Measurements from ENCODE around the gene ADARB1. TPM values are rescaled to one million over a fixed set of nuclear protein-coding genes. Genes with fewer than 3 reads are reported as not detected.

The ADARB1 gene
- total and polyA plus RNA-seq, 2 of the 4 experiments (the other 2 are of a cell fraction), result 39.8 to 47.3 TPM

GRCh38 chr21:45202889-45203288 lies 128.5 kb downstream of the ADARB1 start:
- Histone ChIP-seq H3K4me3 (ENCODE audit: insufficient read depth, low read depth, low read length) (no peak overlapping the region), H2AK5ac (ENCODE audit: low read depth, low read length) (no peak overlapping the region), H3K23ac (ENCODE audit: low read depth, low read length) (no peak overlapping the region), H3K9me3 (ENCODE audit: control insufficient read depth, insufficient read depth, low read length) (no peaks in the 10 kb centered on the region), H2BK20ac (ENCODE audit: low read depth, low read length) (no peak overlapping the region), H3K27ac (ENCODE audit: insufficient read depth, low read length) (no peak overlapping the region), H3K27me3 (ENCODE audit: control insufficient read depth, insufficient read depth, low read length) (no peaks in the 10 kb centered on the region), H2BK15ac (ENCODE audit: low read depth, low read length) (no peak overlapping the region), H2AFZ (replicated peaks; ENCODE audit: low read length, poor library complexity) (no peak overlapping the region), H3K9me1 (ENCODE audit: insufficient read depth, low read length) (peaks cover 9% of the 10 kb centered on the region), H4K8ac (ENCODE audit: low read depth in 2 of 2, low read length in 2 of 2) (no peak overlapping the region), H2BK5ac (ENCODE audit: low read depth, low read length, poor library complexity, severe bottlenecking) (no peak overlapping the region), H3K14ac (replicated peaks; ENCODE audit: low read depth, low read length) (no peak overlapping the region), H4K5ac (ENCODE audit: low read depth, low read length) (no peak overlapping the region), H2BK120ac (ENCODE audit: low read depth, low read length) (no peak overlapping the region), H3K4me1 (ENCODE audit: control insufficient read depth, insufficient read depth, low read length) (no peaks in the 10 kb centered on the region), H3K56ac (ENCODE audit: extremely low read depth, insufficient read depth, low read length) (no peak overlapping the region), H3K9ac (ENCODE audit: low read depth, low read length) (no peak overlapping the region), H2AK9ac (replicated peaks; ENCODE audit: low read depth, low read length, poor library complexity) (no peak overlapping the region), H3K36me3 (ENCODE audit: control insufficient read depth, insufficient read depth, low read length) (peaks cover 71% of the 10 kb centered on the region), H3K4ac (ENCODE audit: low read depth, low read length) (no peak overlapping the region), H3K4me2 (ENCODE audit: low read depth, low read length) (no peak overlapping the region), H4K91ac (ENCODE audit: insufficient read depth, low read depth, low read length) (no peak overlapping the region), H4K20me1 (ENCODE audit: insufficient read depth, low read length) (peaks cover 35% of the 10 kb centered on the region), H3K79me1 (ENCODE audit: low read depth in 1 of 2, low read length in 2 of 2) (peaks cover 30 to 38% of the 10 kb centered on the region in 2 experiments; a peak in 3 of 4 replicates), H3K18ac (ENCODE audit: low read depth, low read length) (no peak overlapping the region)
- dilution Hi-C loops (cut with HindIII; ENCODE audit: low sequenced_read_pairs, unreplicated experiment) (no loop called here), intact Hi-C loops (cut with micrococcal nuclease) (no loop called here), in situ Hi-C loops (cut with MboI; ENCODE audit: low sequenced_read_pairs) (no loop called here)
- TF ChIP-seq POLR2A (IDR thresholded peaks at IDR 0.05; ENCODE audit: low read depth, low read length) (no peak), NFE2L2 (IDR thresholded peaks at IDR 0.05; ENCODE audit: low read depth, low read length) (no peak), ELK1 (IDR thresholded peaks at IDR 0.05; ENCODE audit: borderline replicate concordance, low read depth, low read length) (no peak), RAD21 (IDR thresholded peaks at IDR 0.05; ENCODE audit: low read length) (no peak), MXI1 (IDR thresholded peaks at IDR 0.05; ENCODE audit: borderline replicate concordance, low read depth, low read length) (no peak), CEBPB (IDR thresholded peaks at IDR 0.05; ENCODE audit: low read depth, low read length) (no peak), BHLHE40 (IDR thresholded peaks at IDR 0.05; ENCODE audit: low read depth, low read length) (no peak), RFX5 (IDR thresholded peaks at IDR 0.05; ENCODE audit: low read depth, low read length) (no peak), CHD1 (IDR thresholded peaks at IDR 0.05; ENCODE audit: low read depth, low read length) (no peak), RCOR1 (IDR thresholded peaks at IDR 0.05; ENCODE audit: insufficient replicate concordance, low read length) (no peak), USF2 (IDR thresholded peaks at IDR 0.05; ENCODE audit: low read depth, low read length) (no peak), SMC3 (IDR thresholded peaks at IDR 0.05; ENCODE audit: low read depth, low read length) (no peak), MAZ (IDR thresholded peaks at IDR 0.05; ENCODE audit: borderline replicate concordance, low read depth, low read length) (no peak), CTCF (conservative IDR thresholded peaks at IDR 0.05; ENCODE audit: low read depth, low read length) (no peak), FOS (IDR thresholded peaks at IDR 0.05; ENCODE audit: low read depth, low read length) (no peak), MAFK (IDR thresholded peaks at IDR 0.05; ENCODE audit: low read depth, low read length) (no peak)
- ChIA-PET CTCF (no interaction called here), POLR2A (ENCODE audit: unreplicated experiment) (no interaction called here)
- 75% methylated on average over 15 of the region's 16 CpGs; no CpG with 5 or more reads in 1 of the 2 experiments for WGBS, 2 experiments (ENCODE audit: extremely low coverage in 2 of 2, insufficient read length in 1 of 2)
- no peak for DNase-seq
- peak; percentile 11; the same call in 1 of the 2 replicates for ATAC-seq (ENCODE audit: low read depth)
- BruUV-seq (replicated peaks), result no TSS peak

Measured in IMR-90 (cell line).